Keratinocyte (primary cell): ENCODE results near the gene TMEM185A. TPM values are rescaled to one million over a fixed set of nuclear protein-coding genes. Genes with fewer than 3 reads are reported as not detected.
A peak's percentile ranks its signal among the peaks of the same experiment; 100 is the strongest.

ENCODE experiments used
- DNase-seq: peaks from one replicate; pipeline ENCODE4 v3.0.0-alpha.2; 2011; ENCODE audit warnings: low read depth, missing footprints, low spot score
- FAIRE-seq: peaks from 2 replicates; lab custom pipeline; 2011; peaks lifted over from hg19 to GRCh38; lab: Jason Lieb, UNC
- H2AFZ ChIP-seq: 2 replicates; pipeline ENCODE4 v1.6.0; 2012; ENCODE audit warnings: low read length, control low read depth, inconsistent platforms; ENCODE audit not compliant: control insufficient read depth
- H3K27ac ChIP-seq: 2 replicates; pipeline ENCODE4 v1.5.1; 2011; ENCODE audit warnings: low read length; ENCODE audit not compliant: control insufficient read depth, insufficient read depth
- H3K27me3 ChIP-seq: 3 replicates; pipeline ENCODE4 v1.6.0; 2011; ENCODE audit warnings: low read length; ENCODE audit not compliant: control insufficient read depth, insufficient read depth; ENCODE audit errors: extremely low read depth
- H3K36me3 ChIP-seq, 2 experiments: 2 replicates in 1 of 2; 3 replicates in 1 of 2; pipeline ENCODE4 v1.5.1; 2011; ENCODE audit warnings: low read length in 2 of 2, mild to moderate bottlenecking in 1 of 2; ENCODE audit not compliant: control insufficient read depth in 2 of 2, insufficient read depth in 2 of 2; ENCODE audit errors: extremely low read depth in 1 of 2
- H3K4me1 ChIP-seq: 3 replicates; pipeline ENCODE4 v1.5.1; 2011; ENCODE audit warnings: low read length; ENCODE audit not compliant: control insufficient read depth, insufficient read depth; ENCODE audit errors: extremely low read depth
- H3K4me2 ChIP-seq: 3 replicates; pipeline ENCODE4 v1.6.0; 2011; ENCODE audit warnings: low read depth, low read length; ENCODE audit not compliant: control insufficient read depth, insufficient read depth; ENCODE audit errors: extremely low read depth
- H3K4me3 ChIP-seq, 3 experiments: fragments of 200-600 bp in 1 of 3; sonication (generic) in 1 of 3; 2 replicates in 2 of 3; 3 replicates in 1 of 3; pipeline ENCODE4 v1.5.1; 2011 to 2016; ENCODE audit warnings: low read length in 3 of 3, mild to moderate bottlenecking in 3 of 3, control low read depth in 2 of 3, inconsistent platforms in 1 of 3, low read depth in 1 of 3, mixed read lengths in 1 of 3, mixed run types in 1 of 3, moderate library complexity in 1 of 3; ENCODE audit not compliant: control insufficient read depth in 2 of 3, insufficient read depth in 2 of 3; ENCODE audit errors: extremely low read depth in 1 of 3
- H3K79me2 ChIP-seq: 2 replicates; pipeline ENCODE4 v1.6.0; 2012; ENCODE audit warnings: low read length; ENCODE audit not compliant: control insufficient read depth, insufficient read depth
- H3K9ac ChIP-seq: 3 replicates; pipeline ENCODE4 v1.6.0; 2011; ENCODE audit warnings: low read length; ENCODE audit not compliant: control insufficient read depth, insufficient read depth; ENCODE audit errors: extremely low read depth
- H3K9me1 ChIP-seq: 3 replicates; pipeline ENCODE4 v1.6.0; 2011; ENCODE audit warnings: low read length; ENCODE audit not compliant: control insufficient read depth, insufficient read depth; ENCODE audit errors: extremely low read depth
- H3K9me3 ChIP-seq: 2 replicates; pipeline ENCODE4 v1.5.1; 2012; ENCODE audit warnings: low read depth, low read length; ENCODE audit not compliant: control insufficient read depth
- H4K20me1 ChIP-seq: 3 replicates; pipeline ENCODE4 v1.6.0; 2011; ENCODE audit warnings: low read length; ENCODE audit not compliant: control insufficient read depth, insufficient read depth; ENCODE audit errors: extremely low read depth
- EZH2 ChIP-seq: IDR thresholded peaks from one replicate; pipeline ENCODE4 v1.6.1; 2012; ENCODE audit warnings: inconsistent platforms, mild to moderate bottlenecking, low read length, moderate library complexity
- dilution Hi-C: fragments of 300-500 bp; cut with MboI; formaldehyde crosslinking; loops from one replicate; pipeline ENCODE4 v1.7.0; 2020; ENCODE audit warnings: low sequenced_read_pairs; ENCODE audit not compliant: extremely low pct_ligation_motif_present
- polyA plus RNA-seq, 5 experiments: library from polyadenylated mRNA; depleted of rRNA in 3 of 5; stranded (reverse) in 3 of 5; stranded (forward) in 1 of 5; unstranded in 1 of 5; fragments of >200 nt; gene quantifications; 1 replicate in 1 of 5; 2 replicates in 3 of 5; 3 replicates in 1 of 5; pipeline versions ENCODE4 v1.2.1 to v1.2.3, GENCODE V29; 2011 to 2012; ENCODE audit warnings: missing spikeins in 2 of 5, low read depth in 1 of 5, low replicate concordance in 1 of 5
- TF ChIP-seq, protein P1 (sequence below), 3 experiments: IDR thresholded peaks in 1 of 3; conservative IDR thresholded peaks in 1 of 3; optimal IDR thresholded peaks in 1 of 3; 2 replicates in 2 of 3; 3 replicates in 1 of 3; pipeline versions ENCODE3 to v1.5.1; 2011; ENCODE audit warnings: low read length in 3 of 3, mild to moderate bottlenecking in 3 of 3, moderate library complexity in 2 of 3, control low read depth in 1 of 3, inconsistent platforms in 1 of 3; ENCODE audit not compliant: insufficient read depth in 2 of 3; ENCODE audit errors: extremely low read depth in 1 of 3

Gene TMEM185A
- polyA plus RNA-seq, 1 donor (not counting 4 experiments of a cell fraction or from before 2014, with no cell fraction given), result 23.0 TPM

DNA sequence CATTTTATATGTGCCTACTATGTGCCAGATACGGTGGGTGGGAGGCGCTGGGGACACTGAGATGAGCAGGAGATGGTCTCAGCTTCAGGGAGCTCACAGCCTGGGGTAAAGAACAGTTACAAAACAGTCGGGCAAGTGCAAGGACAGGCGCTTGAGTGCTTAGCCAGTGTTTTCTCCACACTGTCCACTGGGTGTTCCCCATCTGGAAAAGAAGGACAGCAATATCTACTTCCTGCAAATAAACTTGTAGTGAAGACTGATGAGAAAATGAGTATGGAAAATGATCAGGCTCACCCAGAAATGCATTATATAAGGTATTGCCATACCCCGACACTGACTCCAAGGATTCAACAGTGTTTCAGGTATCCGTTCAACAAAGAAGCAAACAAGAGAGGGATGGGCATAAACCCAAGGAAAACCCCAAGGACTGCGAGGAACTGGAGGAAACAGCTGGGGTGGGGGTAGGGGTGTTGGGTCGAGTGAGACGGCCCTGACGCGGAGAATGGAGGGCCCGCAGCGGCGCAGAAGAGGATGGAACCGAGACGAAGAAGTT lies 835 bp downstream of the TMEM185A start:
- H3K36me3 ChIP-seq, result no peaks in the 10 kb centered on the region
- TF ChIP-seq EZH2, result no peak
- TF ChIP-seq, protein P1, sequence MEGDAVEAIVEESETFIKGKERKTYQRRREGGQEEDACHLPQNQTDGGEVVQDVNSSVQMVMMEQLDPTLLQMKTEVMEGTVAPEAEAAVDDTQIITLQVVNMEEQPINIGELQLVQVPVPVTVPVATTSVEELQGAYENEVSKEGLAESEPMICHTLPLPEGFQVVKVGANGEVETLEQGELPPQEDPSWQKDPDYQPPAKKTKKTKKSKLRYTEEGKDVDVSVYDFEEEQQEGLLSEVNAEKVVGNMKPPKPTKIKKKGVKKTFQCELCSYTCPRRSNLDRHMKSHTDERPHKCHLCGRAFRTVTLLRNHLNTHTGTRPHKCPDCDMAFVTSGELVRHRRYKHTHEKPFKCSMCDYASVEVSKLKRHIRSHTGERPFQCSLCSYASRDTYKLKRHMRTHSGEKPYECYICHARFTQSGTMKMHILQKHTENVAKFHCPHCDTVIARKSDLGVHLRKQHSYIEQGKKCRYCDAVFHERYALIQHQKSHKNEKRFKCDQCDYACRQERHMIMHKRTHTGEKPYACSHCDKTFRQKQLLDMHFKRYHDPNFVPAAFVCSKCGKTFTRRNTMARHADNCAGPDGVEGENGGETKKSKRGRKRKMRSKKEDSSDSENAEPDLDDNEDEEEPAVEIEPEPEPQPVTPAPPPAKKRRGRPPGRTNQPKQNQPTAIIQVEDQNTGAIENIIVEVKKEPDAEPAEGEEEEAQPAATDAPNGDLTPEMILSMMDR (optimal IDR thresholded peaks at IDR 0.05 in 1 of 3, IDR thresholded peaks at IDR 0.05 in 1 of 3, conservative IDR thresholded peaks at IDR 0.05 in 1 of 3; ENCODE audit: extremely low read depth in 1 of 3, insufficient read depth in 2 of 3, low read length in 3 of 3), result peak in 1 of 3 experiments; percentile 4
- FAIRE-seq (no peak), DNase-seq (no peak)
- H3K9ac ChIP-seq, result peak overlapping the region; percentile 63
- H3K79me2 ChIP-seq, result peaks cover 36% of the 10 kb centered on the region
- peak overlapping the region; percentile 59 to 73 (median 72) for H3K4me3 ChIP-seq
- peak overlapping the region; percentile 20 for H3K27ac ChIP-seq
- H3K4me2 ChIP-seq, result peak overlapping the region; percentile 82
- peaks cover 29% of the 10 kb centered on the region for H3K4me1 ChIP-seq
- H3K27me3 ChIP-seq, result no peaks in the 10 kb centered on the region
- dilution Hi-C loops, result no loop called here
- H2AFZ ChIP-seq, result peak overlapping the region; percentile 40
- no peaks in the 10 kb centered on the region for H4K20me1 ChIP-seq
- no peaks in the 10 kb centered on the region for H3K9me1 ChIP-seq
- no peaks in the 10 kb centered on the region for H3K9me3 ChIP-seq

DNA sequence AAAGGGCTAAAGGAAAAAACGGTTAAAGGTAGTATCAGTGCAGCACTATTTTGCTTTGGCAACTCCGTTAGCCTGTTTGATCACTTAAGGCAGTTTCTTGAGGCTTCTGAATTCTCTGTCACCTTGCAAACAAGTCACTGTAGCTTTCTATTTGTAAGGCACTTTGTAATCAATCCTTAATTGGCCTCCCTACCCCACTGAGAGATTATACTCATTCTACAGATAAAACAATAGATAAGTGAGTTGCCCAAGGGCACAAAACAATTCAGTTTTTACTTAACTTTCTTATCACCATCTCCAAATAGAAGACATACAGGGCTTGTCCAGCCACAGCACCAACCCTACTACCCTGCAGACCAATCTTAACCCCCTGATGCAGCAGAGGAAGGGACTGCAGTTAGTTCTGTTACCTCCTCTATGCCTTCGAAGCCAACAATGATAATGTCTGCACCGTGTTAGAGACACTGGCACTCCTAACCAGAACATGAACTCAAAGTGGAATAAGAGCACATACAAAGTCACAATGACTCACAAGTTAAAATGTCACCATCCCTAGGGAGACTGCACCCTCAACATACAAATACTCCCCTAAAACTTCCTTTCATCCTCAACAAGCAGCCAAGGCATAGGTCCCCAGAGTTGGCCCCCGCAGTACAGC lies 1.7 kb downstream of the TMEM185A start:
- FAIRE-seq, result peak; percentile 71
- Histone ChIP-seq H3K79me2 (peaks cover 39% of the 10 kb centered on the region), H3K4me3 (no peak overlapping the region)

More for the DNA sequence above, 1.7 kb downstream of the TMEM185A start:
- H2AFZ ChIP-seq, result no peak overlapping the region
- no peak for TF ChIP-seq EZH2
- TF ChIP-seq, protein P1 (optimal IDR thresholded peaks at IDR 0.05 in 1 of 3, IDR thresholded peaks at IDR 0.05 in 1 of 3, conservative IDR thresholded peaks at IDR 0.05 in 1 of 3; ENCODE audit: extremely low read depth in 1 of 3, insufficient read depth in 2 of 3, low read length in 3 of 3), result no peak
- H3K9me3 ChIP-seq, result no peaks in the 10 kb centered on the region
- no peak overlapping the region for H3K27ac ChIP-seq
- peaks cover 29% of the 10 kb centered on the region for H3K4me1 ChIP-seq
- dilution Hi-C loops, result no loop called here
- H4K20me1 ChIP-seq, result no peaks in the 10 kb centered on the region
- H3K27me3 ChIP-seq, result no peaks in the 10 kb centered on the region
- DNase-seq, result no peak
- H3K9me1 ChIP-seq, result no peaks in the 10 kb centered on the region
- H3K4me2 ChIP-seq, result peak overlapping the region; percentile 82
- no peaks in the 10 kb centered on the region for H3K36me3 ChIP-seq
- H3K9ac ChIP-seq, result no peak overlapping the region
